DOHH2 (cell line): Measurements from ENCODE around the gene AFF1.

ENCODE experiments used
- H3F3A ChIP-seq: fragments of 200-600 bp; sonication (generic), shearing (Covaris generic); 2 replicates; pipeline ENCODE4 v1.6.0; 2016; ENCODE audit warnings: antibody characterized with exemption, mild to moderate bottlenecking; ENCODE audit not compliant: control insufficient read depth, insufficient read depth
- H3K27ac ChIP-seq: fragments of 200-600 bp; sonication (generic); 2 replicates; pipeline ENCODE4 v1.5.1; 2014; ENCODE audit warnings: low read depth, mild to moderate bottlenecking, low read length, moderate library complexity
- H3K27me3 ChIP-seq: fragments of 200-600 bp; sonication (generic); 2 replicates; pipeline ENCODE4 v1.6.1; 2014; ENCODE audit warnings: mild to moderate bottlenecking, low read length, mixed read lengths; ENCODE audit not compliant: control insufficient read depth
- H3K36me3 ChIP-seq: fragments of 200-600 bp; sonication (generic); 2 replicates; pipeline ENCODE4 v1.6.1; 2014; ENCODE audit warnings: mild to moderate bottlenecking, low read length, moderate library complexity, mixed read lengths; ENCODE audit not compliant: control insufficient read depth
- H3K4me1 ChIP-seq: fragments of 200-600 bp; sonication (generic); 2 replicates; pipeline ENCODE4 v1.6.1; 2014; ENCODE audit warnings: mild to moderate bottlenecking, low read length, mixed read lengths; ENCODE audit not compliant: control insufficient read depth
- H3K4me2 ChIP-seq: fragments of 200-600 bp; sonication (generic); 2 replicates; pipeline ENCODE4 v1.6.0; 2014; ENCODE audit warnings: mild to moderate bottlenecking, low read length, moderate library complexity
- H3K4me3 ChIP-seq: fragments of 200-600 bp; sonication (generic); 2 replicates; pipeline ENCODE4 v1.5.1; 2014; ENCODE audit warnings: mild to moderate bottlenecking, low read length, mixed read lengths
- H3K79me2 ChIP-seq: fragments of 200-600 bp; sonication (generic); 2 replicates; pipeline ENCODE4 v1.6.1; 2014; ENCODE audit warnings: mild to moderate bottlenecking, low read length, mixed read lengths; ENCODE audit not compliant: control insufficient read depth
- H3K9me2 ChIP-seq: fragments of 200-600 bp; sonication (generic); replicated peaks from 2 replicates; pipeline ENCODE4 v1.6.1; 2014; ENCODE audit warnings: mild to moderate bottlenecking, low read length, mixed read lengths; ENCODE audit not compliant: control insufficient read depth
- H3K9me3 ChIP-seq: fragments of 200-600 bp; sonication (generic); 2 replicates; pipeline ENCODE4 v1.6.1; 2014; ENCODE audit warnings: antibody characterized with exemption, low read length, mixed read lengths; ENCODE audit not compliant: control insufficient read depth, insufficient read depth
- H4K20me1 ChIP-seq: fragments of 200-600 bp; sonication (generic); 2 replicates; pipeline ENCODE4 v1.6.0; 2014; ENCODE audit warnings: low read depth, mild to moderate bottlenecking, antibody characterized with exemption, low read length, moderate library complexity; ENCODE audit not compliant: control insufficient read depth, insufficient read depth
- EZH2phosphoT487 ChIP-seq: fragments of 200-600 bp; sonication (generic); IDR thresholded peaks from 2 replicates; pipeline ENCODE4 v1.6.1; 2017; ENCODE audit warnings: borderline replicate concordance, mild to moderate bottlenecking, antibody characterized with exemption, low read length, moderate library complexity, mixed read lengths
- TF ChIP-seq, protein P1 (sequence below): fragments of 200-600 bp; sonication (generic); IDR thresholded peaks from one replicate; pipeline ENCODE4 v1.5.1; 2014; ENCODE audit warnings: antibody characterized with exemption, mild to moderate bottlenecking, low read depth, low read length; ENCODE audit not compliant: poor library complexity, severe bottlenecking

Gene AFF1

GRCh38 chr4:86990510-86990909, 55.7 kb downstream of the AFF1 start:
- Histone ChIP-seq H3F3A (0 out of 2 replicates have a peak, but pooled peaks cover 5% of the 10 kb centered on the region), H3K36me3 (0 out of 2 replicates have a peak, but pooled peaks cover 3% of the 10 kb centered on the region), H3K9me2 (no peaks in the 10 kb centered on the region), H3K9me3 (no peaks in the 10 kb centered on the region), H3K79me2 (no peaks in the 10 kb centered on the region), H3K4me2 (no peak overlapping the region), H3K4me3 (no peak overlapping the region), H4K20me1 (no peaks in the 10 kb centered on the region), H3K27me3 (no peaks in the 10 kb centered on the region), H3K4me1 (peaks cover 29% of the 10 kb centered on the region), H3K27ac (no peak overlapping the region)
- TF ChIP-seq, protein P1, sequence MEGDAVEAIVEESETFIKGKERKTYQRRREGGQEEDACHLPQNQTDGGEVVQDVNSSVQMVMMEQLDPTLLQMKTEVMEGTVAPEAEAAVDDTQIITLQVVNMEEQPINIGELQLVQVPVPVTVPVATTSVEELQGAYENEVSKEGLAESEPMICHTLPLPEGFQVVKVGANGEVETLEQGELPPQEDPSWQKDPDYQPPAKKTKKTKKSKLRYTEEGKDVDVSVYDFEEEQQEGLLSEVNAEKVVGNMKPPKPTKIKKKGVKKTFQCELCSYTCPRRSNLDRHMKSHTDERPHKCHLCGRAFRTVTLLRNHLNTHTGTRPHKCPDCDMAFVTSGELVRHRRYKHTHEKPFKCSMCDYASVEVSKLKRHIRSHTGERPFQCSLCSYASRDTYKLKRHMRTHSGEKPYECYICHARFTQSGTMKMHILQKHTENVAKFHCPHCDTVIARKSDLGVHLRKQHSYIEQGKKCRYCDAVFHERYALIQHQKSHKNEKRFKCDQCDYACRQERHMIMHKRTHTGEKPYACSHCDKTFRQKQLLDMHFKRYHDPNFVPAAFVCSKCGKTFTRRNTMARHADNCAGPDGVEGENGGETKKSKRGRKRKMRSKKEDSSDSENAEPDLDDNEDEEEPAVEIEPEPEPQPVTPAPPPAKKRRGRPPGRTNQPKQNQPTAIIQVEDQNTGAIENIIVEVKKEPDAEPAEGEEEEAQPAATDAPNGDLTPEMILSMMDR, result no peak
- no peak for TF ChIP-seq EZH2phosphoT487

DNA sequence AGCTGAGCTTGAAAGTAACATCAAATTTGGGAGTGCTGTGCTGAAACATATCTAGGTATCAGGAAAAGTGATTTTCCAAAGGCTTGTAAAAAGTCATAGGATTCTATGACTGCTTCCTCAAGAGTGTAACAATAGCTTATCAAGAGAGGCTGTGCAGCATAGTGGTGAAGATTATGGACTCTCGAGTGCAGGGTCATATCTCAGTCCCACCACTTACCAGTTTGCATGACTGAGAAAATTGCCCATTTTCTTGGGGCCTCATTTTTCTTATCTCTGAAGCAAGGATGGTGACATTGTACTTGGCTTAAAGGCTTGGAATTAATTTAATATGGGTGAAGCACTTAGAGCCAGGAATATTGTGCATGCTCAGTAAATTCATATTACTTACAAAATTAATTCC, 57.2 kb downstream of the AFF1 start:
- no peak overlapping the region for H3K27ac ChIP-seq
- H3K4me3 ChIP-seq, result no peak overlapping the region
- H3K4me1 ChIP-seq, result peaks cover 34% of the 10 kb centered on the region
- no peaks in the 10 kb centered on the region for H3K27me3 ChIP-seq
- H3K9me3 ChIP-seq, result no peaks in the 10 kb centered on the region
- no peak for TF ChIP-seq EZH2phosphoT487
- TF ChIP-seq, protein P1, result no peak
- H3K36me3 ChIP-seq, result 0 out of 2 replicates have a peak, but pooled peaks cover 3% of the 10 kb centered on the region
- H3F3A ChIP-seq, result 0 out of 2 replicates have a peak, but pooled peaks cover 5% of the 10 kb centered on the region
- H3K4me2 ChIP-seq, result no peak overlapping the region
- no peaks in the 10 kb centered on the region for H3K9me2 ChIP-seq
- H4K20me1 ChIP-seq, result no peaks in the 10 kb centered on the region
- H3K79me2 ChIP-seq, result no peaks in the 10 kb centered on the region

- Histone ChIP-seq H3K4me3 (no peak overlapping the region), H3K27ac (no peak overlapping the region), H4K20me1 (no peaks in the 10 kb centered on the region), H3K4me1 (peaks cover 54% of the 10 kb centered on the region), H3K9me3 (no peaks in the 10 kb centered on the region), H3K27me3 (no peaks in the 10 kb centered on the region), H3K4me2 (peak overlapping the region; percentile 26), H3K9me2 (no peaks in the 10 kb centered on the region), H3K36me3 (0 out of 2 replicates have a peak, but pooled peaks cover 3% of the 10 kb centered on the region), H3F3A (peaks cover 11% of the 10 kb centered on the region), H3K79me2 (no peaks in the 10 kb centered on the region)
- TF ChIP-seq, protein P1, result no peak
- no peak for TF ChIP-seq EZH2phosphoT487
These were observed 59.3 kb downstream of the AFF1 start for GRCh38 chr4:86993909-86994681.
